C1 segment of cervical spinal cord (tissue), 14 donors: Measurements from ENCODE around the gene PRMT2.
"Not testable (repeated sequence)": the region's sequence is repeated elsewhere in the genome, so short reads cannot be mapped to it uniquely, and the experiment has no call there.

ENCODE experiments used
- DNase-seq, 14 donors: peaks; one replicate each; lab custom pipeline; 2025; lab: John Stamatoyannopoulos, UW

Gene PRMT2

GRCh38 chr21:46617267-46618051 lies 18.0 kb upstream of the PRMT2 start:
- DNase-seq: no peak

- no peak for DNase-seq
Measured at GRCh38 chr21:46618738-46619379, 16.6 kb upstream of the PRMT2 start.

- no peak for DNase-seq
Measured at GRCh38 chr21:46619846-46620245, 15.6 kb upstream of the PRMT2 start.

GRCh38 chr21:46620846-46621245 lies 14.6 kb upstream of the PRMT2 start:
- DNase-seq: peak in 7 of 14 donors; percentile 2 to 71 (median 61)

GRCh38 chr21:46621457-46622182 lies 13.9 kb upstream of the PRMT2 start:
- DNase-seq: peak in 12 of 14 donors; percentile 16 to 89 (median 76)

- peak in 12 of 14 donors; percentile 31 to 80 (median 66) for DNase-seq
Measured at GRCh38 chr21:46622226-46622625, 13.2 kb upstream of the PRMT2 start.

- peak in 4 of 14 donors; percentile 27 to 53 (median 38) for DNase-seq
Measured at GRCh38 chr21:46624050-46624449, 11.4 kb upstream of the PRMT2 start.

- DNase-seq: no peak
Measured at GRCh38 chr21:46625759-46626158, 9.7 kb upstream of the PRMT2 start.

GRCh38 chr21:46626536-46626935 lies 8.9 kb upstream of the PRMT2 start:
- no peak for DNase-seq

GRCh38 chr21:46626975-46627501 lies 8.4 kb upstream of the PRMT2 start:
- DNase-seq: no peak

- DNase-seq: no peak
Measured at GRCh38 chr21:46627726-46628125, 7.7 kb upstream of the PRMT2 start.

- DNase-seq: no peak
Measured at GRCh38 chr21:46628868-46629267, 6.6 kb upstream of the PRMT2 start.

GRCh38 chr21:46630915-46631314 lies 4.6 kb upstream of the PRMT2 start:
- DNase-seq: not testable (repeated sequence)

GRCh38 chr21:46633566-46633965 lies 1.9 kb upstream of the PRMT2 start:
- no peak for DNase-seq

GRCh38 chr21:46634427-46634826 lies 1.0 kb upstream of the PRMT2 start:
- DNase-seq: no peak

GRCh38 chr21:46634966-46635323 lies 529 bp upstream of the PRMT2 start:
- peak in 5 of 14 donors; percentile 79 to 95 (median 89) for DNase-seq

- no peak for DNase-seq
Measured at GRCh38 chr21:46636181-46636512, 673 bp downstream of the PRMT2 start.

GRCh38 chr21:46636550-46637285 lies 1.2 kb downstream of the PRMT2 start:
- peak in 1 of 14 donors; percentile 15 for DNase-seq

- peak in 1 of 14 donors; percentile 8 for DNase-seq
Measured at GRCh38 chr21:46637952-46638746, 2.7 kb downstream of the PRMT2 start.

GRCh38 chr21:46639489-46640386 lies 4.3 kb downstream of the PRMT2 start:
- no peak for DNase-seq
